ENCODE data around the gene ZNF283.
"Not testable (repeated sequence)": the region's sequence is repeated elsewhere in the genome, so short reads cannot be mapped to it uniquely, and the experiment has no call there.

Gene ZNF283

DNA sequence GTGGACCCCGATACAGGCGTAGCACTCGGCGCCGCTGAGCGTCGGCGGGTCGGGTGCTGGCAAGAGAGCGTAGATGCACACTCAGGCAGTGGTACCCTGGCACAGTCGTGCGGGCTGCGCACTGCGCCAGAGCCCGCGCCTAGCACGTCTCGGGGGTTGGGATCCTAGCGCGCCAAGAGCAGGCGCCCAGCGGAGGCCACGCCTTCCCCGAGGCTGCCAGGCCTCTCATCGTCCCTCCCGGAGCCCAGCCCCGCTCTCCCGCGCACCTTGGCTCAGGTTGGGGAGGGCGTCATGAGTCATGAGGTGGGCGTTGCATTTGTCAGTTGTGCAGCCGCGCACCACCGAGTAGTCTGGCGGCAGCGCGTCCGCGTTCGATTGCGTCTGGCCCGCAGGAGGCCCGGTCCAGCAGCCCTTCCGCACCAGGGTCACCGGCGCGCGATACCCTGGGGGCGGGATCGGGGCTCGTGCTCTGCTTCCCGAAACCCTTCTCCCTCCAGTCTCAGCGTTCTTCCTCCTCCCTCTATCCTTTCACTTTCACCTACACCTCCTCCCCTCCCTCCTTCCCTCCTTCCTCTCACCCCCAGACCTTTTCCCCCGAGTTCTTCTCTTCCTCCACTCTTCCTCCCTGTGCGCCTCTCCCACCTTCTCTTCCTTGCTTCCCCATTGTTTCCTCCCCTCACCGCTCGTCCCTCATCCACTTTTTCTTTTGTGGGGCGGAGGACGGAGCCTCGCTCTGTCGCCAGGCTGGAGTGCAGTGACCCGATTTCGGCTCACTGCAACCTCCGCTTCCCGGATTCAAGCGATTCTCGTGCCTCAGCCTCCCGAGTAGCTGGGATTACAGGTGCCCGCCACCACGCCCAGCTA is 28.3 kb upstream of the ZNF283 start:
- DNase-seq (ENCODE audit: low spot score): no peak
- in situ Hi-C loops (cut with MboI; ENCODE audit: low pct_unique_long_range_greater_than_20kb, low sequenced_read_pairs, unreplicated experiment): no loop called here
- TF ChIP-seq, protein P1, sequence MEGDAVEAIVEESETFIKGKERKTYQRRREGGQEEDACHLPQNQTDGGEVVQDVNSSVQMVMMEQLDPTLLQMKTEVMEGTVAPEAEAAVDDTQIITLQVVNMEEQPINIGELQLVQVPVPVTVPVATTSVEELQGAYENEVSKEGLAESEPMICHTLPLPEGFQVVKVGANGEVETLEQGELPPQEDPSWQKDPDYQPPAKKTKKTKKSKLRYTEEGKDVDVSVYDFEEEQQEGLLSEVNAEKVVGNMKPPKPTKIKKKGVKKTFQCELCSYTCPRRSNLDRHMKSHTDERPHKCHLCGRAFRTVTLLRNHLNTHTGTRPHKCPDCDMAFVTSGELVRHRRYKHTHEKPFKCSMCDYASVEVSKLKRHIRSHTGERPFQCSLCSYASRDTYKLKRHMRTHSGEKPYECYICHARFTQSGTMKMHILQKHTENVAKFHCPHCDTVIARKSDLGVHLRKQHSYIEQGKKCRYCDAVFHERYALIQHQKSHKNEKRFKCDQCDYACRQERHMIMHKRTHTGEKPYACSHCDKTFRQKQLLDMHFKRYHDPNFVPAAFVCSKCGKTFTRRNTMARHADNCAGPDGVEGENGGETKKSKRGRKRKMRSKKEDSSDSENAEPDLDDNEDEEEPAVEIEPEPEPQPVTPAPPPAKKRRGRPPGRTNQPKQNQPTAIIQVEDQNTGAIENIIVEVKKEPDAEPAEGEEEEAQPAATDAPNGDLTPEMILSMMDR (IDR thresholded peaks at IDR 0.05; ENCODE audit: extremely low read depth, insufficient read depth, missing control alignments): no peak

DNA sequence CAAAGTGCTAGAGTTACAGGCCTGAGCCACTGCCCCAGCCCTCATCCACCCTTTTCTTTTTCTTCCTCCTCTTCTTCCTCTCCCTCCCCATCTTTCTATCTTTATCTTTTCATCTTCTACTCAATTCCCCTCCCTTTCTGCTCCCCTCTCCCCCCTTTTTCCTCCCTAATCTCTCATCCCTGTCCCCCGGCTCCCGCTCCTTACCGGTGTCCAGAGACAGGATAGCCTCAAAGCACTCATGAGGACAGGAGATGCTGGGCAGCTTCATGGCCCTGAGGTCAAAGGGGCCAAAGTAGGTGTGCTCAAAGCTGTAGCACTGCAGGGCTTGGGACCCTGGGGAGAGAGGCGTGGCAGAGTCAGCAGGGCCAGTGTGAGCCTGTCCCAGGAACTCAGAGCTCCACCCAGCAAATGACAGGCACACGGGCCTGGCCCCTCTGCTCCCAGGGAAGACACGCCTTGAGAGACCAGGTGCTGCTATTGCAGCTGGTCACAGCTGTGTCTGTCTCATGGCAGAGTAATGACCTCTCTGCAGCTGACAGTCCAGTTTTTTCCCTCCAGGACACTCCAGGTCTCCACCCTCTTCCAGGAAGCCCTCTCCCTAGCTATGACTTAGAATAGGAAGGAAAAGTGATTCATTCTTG is 27.5 kb upstream of the ZNF283 start:
- in situ Hi-C loops (cut with MboI; ENCODE audit: low pct_unique_long_range_greater_than_20kb, low sequenced_read_pairs, unreplicated experiment): loop anchor here (10.0 kb wide), 1 partner anchor 55 kb away; no protein-coding TSS in a partner anchor
- DNase-seq (ENCODE audit: low spot score): no peak

DNA sequence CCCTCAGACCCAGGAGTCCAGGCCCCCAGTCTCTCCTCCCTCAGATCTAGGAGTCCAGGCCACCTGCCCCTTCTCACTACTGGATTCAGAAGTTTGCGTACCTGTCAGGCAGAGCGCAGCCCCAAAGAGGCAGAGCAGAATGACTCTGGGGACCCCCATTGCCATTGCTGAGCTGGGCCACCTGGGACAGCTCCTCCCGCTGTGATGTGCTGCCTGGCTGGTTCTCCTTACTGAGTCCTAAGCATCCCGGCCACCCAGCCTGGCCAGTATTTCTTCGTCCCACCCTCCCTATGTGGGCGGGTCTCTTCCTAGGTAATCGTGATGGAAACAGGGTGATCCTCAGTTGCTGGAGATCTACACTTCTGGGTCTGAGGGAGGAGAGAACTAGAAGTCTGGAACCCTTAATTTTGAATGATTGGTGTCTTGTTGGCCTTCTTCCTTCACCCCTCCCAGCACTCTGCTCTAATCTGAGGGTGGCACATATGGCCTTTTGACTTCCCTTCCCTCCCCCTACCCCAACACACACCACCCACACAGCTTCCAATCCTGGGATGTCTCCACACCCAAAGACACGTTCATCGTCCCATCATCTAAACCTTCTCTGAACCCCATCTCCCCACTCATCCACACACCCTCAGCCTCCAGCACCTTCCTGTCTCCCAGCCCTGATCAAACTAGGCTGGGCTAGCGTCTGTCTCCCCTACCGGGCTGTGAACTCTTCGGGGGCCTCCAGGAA is 24.7 kb upstream of the ZNF283 start, which contains the start of gene LYPD5:
LYPD5 (minus strand) TSS at position 232 of the 736 bp plus-strand sequence; CDS start at position 165, 67 bp downstream.
- no peak for DNase-seq (ENCODE audit: low spot score)
- in situ Hi-C loops (cut with MboI; ENCODE audit: low pct_unique_long_range_greater_than_20kb, low sequenced_read_pairs, unreplicated experiment): loop anchor here (10.0 kb wide), 1 partner anchor 58 kb away; no protein-coding TSS in a partner anchor
- TF ChIP-seq, protein P1 (IDR thresholded peaks at IDR 0.05; ENCODE audit: extremely low read depth, insufficient read depth, missing control alignments): no peak

More for the DNA sequence above, 27.5 kb upstream of the ZNF283 start:
- TF ChIP-seq, protein P1 (IDR thresholded peaks at IDR 0.05; ENCODE audit: extremely low read depth, insufficient read depth, missing control alignments): no peak

DNA sequence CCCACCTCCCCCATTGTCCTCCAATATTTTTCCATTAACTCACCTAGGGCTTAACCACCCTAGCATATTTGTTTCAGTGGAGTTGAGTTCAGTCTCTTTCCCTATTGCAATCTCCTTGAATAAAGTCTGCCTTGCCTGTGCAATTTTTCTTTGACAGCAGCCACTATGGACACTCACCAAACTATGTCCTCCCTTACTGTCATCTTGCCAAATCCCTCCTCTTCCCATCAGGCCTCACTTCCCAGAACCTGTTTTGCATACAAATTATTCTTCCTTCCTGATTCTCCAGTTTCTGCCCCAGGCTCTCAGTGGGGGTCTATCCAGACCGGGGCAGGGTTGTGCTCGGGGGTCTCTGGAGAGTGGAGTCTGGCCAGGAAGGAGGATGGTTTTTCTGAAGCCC is 22.7 kb upstream of the ZNF283 start:
- no peak for DNase-seq (ENCODE audit: low spot score)
- in situ Hi-C loops (cut with MboI; ENCODE audit: low pct_unique_long_range_greater_than_20kb, low sequenced_read_pairs, unreplicated experiment): loop anchor here (10.0 kb wide), 1 partner anchor 60 kb away; no protein-coding TSS in a partner anchor
- TF ChIP-seq, protein P1 (IDR thresholded peaks at IDR 0.05; ENCODE audit: extremely low read depth, insufficient read depth, missing control alignments): no peak

DNA sequence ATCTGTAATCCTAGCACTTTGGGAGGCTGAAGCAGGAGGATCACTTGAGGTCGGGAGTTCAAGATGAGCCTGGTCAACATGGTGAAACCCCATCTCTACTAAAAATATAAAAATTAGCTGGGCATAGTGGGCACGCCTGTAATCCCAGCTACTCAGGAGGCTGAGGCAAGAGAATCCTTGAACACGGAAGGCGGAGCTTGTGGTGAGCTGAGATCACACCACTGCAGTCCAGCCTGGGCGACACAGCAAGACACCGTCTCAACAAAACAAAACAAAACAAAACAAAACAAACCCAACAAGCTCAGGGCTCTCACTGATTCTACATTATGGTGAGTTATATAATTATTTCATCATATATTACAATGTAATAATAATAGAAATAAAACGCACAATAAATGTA is 20.7 kb upstream of the ZNF283 start:
- in situ Hi-C loops (cut with MboI; ENCODE audit: low pct_unique_long_range_greater_than_20kb, low sequenced_read_pairs, unreplicated experiment): loop anchor here (10.0 kb wide), 1 partner anchor 62 kb away; no protein-coding TSS in a partner anchor
- not testable (repeated sequence) for DNase-seq (ENCODE audit: low spot score)

DNA sequence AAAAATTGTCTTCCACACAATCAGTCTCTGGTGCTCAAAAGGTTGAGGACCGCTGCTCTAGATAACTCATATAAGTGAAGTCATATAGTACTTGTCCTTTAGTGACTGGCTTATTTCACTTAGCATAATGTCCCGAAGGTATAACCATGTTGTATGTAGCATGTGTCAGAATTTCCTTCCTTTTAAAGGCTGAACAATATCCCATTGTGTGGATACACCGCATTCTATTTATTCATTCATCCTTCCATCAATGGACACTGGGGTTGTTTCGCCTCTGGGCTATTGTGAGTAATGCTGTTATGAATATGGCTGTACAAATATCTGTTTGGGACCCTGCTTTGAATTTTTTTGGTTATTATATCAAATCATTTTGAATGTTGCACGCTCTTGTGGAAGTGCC is 20.3 kb upstream of the ZNF283 start:
- TF ChIP-seq, protein P1 (IDR thresholded peaks at IDR 0.05; ENCODE audit: extremely low read depth, insufficient read depth, missing control alignments): no peak
- in situ Hi-C loops (cut with MboI; ENCODE audit: low pct_unique_long_range_greater_than_20kb, low sequenced_read_pairs, unreplicated experiment): loop anchor here (10.0 kb wide), 1 partner anchor 62 kb away; no protein-coding TSS in a partner anchor
- no peak for DNase-seq (ENCODE audit: low spot score)

Measured in GM13977 (cell line).